Activated CD4-positive, alpha-beta T cell treated with anti-CD3 and anti-CD28 coated beads, Interleukin-2, amount 50 U/mL, for 4 hours (primary cell): ENCODE measurements around the gene TRPT1.

Experiments used
- DNase-seq, 2 experiments: peaks; one replicate each; pipeline ENCODE4 v3.0.0-alpha.2; 2020

Gene TRPT1

DNA sequence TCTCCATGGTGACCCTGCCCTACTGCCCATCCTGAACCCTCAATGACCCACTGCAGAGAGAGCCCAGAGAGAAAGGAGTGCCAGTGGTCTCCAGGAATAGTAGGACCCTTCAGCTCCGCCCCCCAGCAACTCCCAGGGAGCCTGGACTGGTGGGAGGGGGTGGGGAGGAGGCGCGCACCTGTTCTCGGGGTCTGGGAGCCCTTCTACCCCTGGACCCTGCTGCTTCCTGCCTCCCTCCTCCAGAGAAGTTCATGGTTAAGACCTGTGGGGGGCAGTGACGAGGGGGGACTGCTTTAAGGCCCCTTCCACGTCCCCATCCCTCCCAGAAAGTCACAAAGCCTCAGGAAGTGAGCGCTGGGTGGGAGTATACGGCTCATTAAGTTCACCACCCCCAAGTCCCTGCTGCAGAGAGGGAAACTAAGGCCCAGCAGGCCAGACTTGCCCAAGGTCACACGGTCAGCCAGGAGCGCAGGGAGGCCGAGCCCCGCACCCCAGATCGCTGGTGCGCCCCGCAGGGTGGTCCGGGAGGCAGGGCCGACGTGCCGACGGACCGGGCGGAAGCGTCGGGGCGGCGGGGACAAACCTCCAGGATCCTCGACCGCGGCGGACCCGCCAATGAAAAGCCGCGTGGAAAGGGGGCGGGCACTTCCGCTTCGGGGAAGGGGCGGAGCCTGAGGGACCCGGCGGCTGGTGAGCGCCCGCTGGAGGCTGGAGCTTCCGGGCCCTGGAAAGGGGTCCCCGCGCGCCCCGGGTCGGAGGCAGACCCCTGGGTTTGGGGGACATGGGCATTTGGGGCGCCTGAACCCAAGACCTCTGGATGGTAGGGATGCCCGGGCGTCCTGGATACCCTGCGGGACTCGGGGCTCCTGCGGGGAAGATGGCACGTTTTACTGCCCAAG is at the start of gene TRPT1, which contains the start of gene NUDT22:
Gene TRPT1, minus strand, starts transcription at position 579 of the 899 bp plus-strand sequence. Its CDS starts 326 bp downstream, at position 253.
Gene NUDT22, plus strand, starts transcription at position 667 of the 899 bp plus-strand sequence. CDS start 379 bp downstream, outside the sequence.
- DNase-seq: peak; percentile 85 to 88

DNA sequence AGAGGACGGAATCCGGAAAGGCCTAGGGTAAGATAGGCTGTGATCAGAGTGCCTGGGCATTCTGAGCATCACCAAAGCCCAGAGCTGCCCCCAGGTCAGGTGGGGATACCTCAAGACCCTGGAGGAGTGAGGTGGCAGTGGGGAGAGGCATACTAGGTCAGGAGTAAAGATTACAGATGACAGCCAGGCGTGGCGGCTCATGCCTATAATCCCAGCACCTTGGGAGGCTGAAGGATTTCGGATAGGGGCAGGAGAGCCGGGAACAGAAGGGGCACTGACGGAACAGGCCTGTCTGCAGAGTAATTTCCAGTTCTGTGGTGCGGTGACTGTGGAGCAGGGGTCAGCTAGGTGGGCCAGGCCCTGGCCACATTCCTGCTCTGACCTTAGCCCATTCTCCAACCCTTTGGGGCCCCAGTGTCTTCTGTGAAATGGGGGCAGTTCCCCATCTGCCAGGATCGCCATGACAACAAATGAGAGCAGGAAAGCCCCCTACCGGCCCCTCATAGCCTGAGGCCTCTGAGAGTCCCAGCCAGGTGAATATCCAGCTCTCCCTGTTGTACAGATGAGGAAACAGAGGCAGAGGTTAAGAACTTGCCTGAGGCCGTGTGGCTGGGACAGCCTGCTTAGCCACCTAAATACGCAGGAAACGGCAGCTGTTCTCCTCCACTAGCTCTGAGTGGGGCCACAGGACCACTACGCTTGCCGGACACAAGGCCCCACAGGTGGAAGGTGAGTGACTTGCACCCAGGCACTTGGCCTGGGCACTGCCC is 49.2 kb upstream of the TRPT1 start:
- DNase-seq: no peak

GRCh38 chr11:64269540-64270220 is 43.7 kb upstream of the TRPT1 start:
- peak; percentile 97 for DNase-seq

- DNase-seq: no peak
Measured at GRCh38 chr11:64268893-64269539, 43.0 kb upstream of the TRPT1 start.

DNA sequence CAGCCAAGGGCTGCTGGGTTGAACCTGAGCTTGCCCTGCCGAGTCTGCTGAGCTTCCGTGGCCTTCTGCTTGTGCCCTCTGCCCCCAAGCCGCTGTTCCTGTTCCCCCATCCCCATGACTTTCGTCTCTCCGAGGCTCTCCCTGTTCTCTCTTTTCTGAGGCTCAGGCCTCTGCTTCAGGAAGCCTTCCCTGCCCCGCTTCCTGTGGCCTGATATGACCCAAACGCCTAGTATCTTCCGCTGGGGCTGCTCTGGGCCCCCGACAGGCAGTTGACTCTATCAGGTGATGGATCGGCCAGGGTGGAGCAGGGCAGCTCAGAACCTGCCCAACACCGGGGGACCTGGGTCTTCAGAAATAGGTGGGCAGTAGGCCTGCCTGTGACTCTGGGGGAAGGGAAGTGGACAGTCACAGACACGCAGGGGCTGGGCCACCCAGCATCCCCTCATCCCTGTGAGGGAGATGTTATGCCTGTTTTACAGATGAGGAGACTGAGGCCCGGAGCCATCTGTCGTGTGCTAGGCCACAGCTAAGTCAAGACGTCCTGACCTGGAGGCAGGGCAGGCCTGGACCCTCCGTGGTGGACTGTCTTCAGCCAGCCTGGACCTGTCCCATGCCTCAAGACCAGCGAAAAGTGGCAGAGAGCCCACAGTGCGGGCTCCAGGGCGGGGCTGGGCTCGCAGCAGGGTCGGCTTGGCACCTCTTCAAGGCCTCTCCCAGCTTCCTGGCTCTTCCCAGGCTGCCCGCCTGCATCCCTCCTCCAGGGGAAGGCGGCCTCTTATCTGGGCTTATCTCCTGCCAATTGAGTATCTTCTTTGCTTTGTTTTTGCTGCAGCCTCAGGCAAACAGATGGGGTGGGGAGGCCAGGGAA is 42.3 kb upstream of the TRPT1 start:
- DNase-seq: no peak

- no peak for DNase-seq
Measured at GRCh38 chr11:64267207-64267945, 41.4 kb upstream of the TRPT1 start.

DNA sequence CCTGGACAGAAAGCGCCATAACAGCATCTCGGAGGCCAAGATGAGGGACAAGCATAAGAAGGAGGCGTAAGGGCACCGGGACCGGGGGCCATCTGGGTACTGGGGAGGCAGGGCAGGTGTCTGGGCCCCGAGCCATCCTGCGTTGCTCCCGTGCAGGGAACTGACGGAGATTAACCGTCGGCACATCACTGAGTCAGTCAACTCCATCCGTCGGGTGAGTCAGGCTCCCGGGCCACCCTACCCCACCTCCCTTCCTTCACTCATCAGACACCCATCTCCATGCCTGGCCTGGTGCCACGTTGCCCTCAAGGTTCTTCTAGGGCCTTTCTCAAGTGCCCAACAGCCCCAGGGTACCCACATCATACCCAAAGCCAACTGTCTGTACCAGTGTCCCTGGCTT is 40.4 kb upstream of the TRPT1 start:
- DNase-seq: no peak

DNA sequence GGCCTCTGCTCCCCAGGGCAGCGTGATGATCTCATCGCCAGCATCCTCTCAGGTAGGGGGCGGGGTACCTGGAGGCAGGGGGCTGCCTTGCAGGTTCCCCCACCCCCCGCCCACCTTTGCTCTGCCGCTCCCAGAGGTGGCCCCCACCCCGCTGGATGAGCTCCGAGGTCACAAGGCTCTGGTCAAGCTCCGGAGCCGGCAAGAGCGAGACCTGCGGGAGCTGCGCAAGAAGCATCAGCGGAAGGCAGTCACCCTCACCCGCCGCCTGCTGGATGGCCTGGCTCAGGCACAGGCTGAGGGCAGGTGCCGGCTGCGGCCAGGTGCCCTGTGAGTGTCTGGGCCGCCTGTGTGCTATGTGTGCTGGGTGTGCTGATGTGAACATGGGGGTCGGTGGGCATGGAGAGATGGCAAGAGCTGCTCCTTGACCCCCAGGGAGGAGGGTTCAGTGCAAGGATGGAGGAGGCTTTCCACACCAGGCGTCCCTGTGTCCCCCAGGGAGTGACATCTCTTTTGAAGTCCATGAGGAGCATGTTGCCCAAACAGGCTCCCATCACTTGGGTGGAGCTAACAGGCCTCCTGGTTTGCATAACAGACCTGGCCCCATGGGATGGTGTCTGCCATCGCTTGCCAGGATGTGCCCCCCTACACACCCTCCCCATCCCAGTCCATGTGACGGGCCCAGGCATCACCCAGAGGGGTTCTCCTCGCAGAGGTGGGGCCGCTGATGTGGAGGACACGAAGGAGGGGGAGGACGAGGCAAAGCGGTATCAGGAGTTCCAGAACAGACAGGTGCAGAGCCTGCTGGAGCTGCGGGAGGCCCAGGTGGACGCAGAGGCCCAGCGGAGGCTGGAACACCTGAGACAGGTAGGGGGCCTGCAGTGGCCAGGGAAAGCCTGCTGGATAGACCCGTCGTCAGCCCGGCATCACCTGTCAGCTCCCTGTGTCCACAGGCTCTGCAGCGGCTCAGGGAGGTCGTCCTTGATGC is 39.5 kb upstream of the TRPT1 start:
- DNase-seq: no peak

DNA sequence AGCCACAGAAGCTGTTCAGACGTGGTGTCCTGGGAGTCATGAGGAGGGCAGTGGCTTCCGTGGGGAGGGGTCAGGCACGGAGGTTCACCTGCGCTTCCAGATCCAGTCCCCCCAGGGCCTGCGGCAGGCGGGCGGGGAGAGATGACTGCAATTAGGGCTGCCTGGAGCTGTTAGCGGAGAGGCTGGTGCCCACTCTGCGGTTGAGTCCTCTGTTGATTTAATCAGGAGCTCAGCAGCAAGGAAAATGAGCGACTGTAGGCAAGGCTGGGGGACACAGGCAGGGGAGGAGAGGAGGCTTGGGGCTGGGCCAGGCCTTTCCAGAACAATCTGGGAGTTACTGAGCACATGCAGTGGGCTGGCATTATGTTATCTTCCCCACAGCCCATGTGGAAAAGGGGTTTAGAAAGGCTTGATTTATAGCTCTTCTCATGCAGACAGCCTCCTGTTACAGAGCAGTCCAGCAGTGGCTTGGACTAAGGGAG is 38.4 kb upstream of the TRPT1 start:
- no peak for DNase-seq

DNA sequence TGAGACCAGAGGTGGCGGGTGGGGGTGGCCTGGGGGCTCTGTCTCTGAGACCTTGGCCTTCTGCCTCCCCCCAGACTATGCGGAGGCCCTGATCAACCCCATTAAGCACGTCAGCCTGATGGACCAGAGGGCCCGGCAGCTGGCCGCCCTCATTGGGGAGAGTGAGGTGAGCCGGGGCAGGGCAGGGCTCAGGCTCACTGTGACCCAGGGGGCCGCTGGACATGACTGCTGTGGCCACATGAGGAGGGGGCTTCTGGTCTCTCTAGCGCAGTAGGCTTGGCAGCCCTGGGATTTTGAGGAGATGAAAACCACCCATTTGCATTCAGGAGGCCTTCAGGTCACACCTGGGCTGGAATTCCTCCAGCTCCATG is 37.9 kb upstream of the TRPT1 start:
- DNase-seq: no peak

GRCh38 chr11:64263021-64263946 is 37.3 kb upstream of the TRPT1 start:
- DNase-seq: no peak

DNA sequence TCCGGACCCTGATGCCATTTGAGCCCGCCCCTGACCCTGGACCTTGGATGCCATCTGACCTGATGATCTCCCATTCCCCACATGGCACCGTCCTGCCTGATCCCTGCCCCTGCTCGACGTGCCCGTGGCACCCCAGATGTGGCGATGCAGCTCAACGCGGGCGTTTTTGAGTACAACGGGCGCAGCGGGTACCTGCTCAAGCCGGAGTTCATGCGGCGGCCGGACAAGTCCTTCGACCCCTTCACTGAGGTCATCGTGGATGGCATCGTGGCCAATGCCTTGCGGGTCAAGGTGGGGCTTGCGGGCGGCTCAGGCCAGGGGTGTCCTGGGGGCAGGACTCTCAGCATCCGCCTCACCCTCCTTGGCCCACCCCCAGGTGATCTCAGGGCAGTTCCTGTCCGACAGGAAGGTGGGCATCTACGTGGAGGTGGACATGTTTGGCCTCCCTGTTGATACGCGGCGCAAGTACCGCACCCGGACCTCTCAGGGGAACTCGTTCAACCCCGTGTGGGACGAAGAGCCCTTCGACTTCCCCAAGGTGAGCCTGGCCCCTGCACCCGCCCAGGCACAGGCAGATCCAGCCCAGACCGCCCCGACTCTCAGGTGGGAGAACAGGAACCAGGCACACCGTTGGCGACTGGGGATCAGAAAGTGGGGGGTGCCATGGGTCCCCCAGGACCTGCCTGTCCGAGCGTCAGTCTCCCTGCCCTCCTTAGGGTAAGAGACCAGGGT is 36.5 kb upstream of the TRPT1 start:
- DNase-seq: no peak

DNA sequence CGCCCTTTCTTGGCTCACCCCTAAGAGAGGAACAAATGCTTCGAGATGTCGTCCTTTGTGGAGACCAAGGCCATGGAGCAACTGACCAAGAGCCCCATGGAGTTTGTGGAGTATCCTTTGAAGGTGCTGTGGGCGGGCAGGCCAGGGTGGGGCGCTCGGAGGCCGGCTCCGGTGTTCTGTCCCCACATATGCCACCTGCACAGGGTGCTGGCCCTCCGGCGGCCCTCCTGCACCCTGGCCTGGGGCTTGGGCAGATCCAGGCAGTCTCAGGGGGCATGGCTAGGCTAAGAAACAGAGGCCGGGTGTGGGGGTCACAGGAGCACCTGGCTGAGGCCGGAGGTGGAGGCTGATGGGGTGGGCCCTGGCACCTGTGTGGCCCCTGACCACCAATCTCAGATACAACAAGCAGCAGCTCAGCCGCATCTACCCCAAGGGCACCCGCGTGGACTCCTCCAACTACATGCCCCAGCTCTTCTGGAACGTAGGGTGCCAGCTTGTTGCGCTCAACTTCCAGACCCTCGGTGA is 35.6 kb upstream of the TRPT1 start:
- DNase-seq: no peak

GRCh38 chr11:64260147-64260708 is 34.2 kb upstream of the TRPT1 start:
- DNase-seq: no peak

DNA sequence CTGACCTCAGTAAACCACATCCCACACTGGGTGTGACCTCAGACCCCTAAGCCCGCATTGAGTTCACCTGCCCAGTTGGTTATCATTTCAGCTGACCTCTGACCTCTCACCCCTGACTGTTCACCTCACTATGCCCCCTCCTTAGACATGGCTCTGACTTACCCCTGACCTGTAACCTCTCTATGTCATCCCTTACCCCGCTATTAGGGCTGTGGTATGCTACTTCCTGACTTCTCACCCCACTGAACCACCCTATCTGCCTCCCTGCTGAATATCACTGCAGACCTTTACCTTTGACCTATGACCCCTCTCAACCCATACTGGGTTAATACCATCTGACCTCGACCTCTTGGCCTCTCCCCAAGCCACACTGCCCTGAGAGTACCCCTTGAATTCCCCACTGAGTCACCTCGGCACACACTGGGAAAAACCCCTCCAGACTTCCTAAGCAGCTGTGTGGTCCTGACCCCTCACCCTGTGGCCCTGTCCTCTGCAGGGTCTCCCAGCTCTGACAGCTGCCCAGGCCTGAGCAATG is 33.6 kb upstream of the TRPT1 start:
- DNase-seq: no peak

DNA sequence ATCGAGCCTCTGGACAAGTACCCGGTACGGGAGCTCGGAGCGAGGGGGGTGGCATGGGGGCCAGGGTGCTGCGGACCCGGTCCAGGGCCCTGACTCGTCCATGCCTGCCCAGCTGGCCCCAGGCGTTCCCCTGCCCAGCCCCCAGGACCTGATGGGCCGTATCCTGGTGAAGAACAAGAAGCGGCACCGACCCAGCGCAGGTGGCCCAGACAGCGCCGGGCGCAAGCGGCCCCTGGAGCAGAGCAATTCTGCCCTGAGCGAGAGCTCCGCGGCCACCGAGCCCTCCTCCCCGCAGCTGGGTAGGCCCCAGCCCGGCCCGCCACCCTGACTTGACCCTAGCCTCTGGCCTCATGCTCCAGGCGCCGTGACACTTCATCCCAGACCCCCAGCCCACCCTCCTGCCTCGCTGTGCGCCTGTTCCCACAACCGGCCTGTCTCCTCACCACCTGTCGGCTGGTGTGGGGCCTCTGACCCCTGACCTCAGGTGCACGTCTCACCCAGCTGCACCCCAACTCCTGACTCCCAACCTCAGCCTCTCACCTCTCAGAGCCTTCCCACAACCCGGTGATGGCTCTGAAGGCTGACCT is 33.1 kb upstream of the TRPT1 start:
- no peak for DNase-seq
